Neural cell (in vitro differentiated cells): ENCODE results near the gene SLC6A4. TPM values are rescaled to one million over a fixed set of nuclear protein-coding genes. Genes with fewer than 3 reads are reported as not detected.
"Not testable (repeated sequence)": the region's sequence is repeated elsewhere in the genome, so short reads cannot be mapped to it uniquely, and the experiment has no call there.

Experiments
- H2AFZ ChIP-seq: fragments of 200-600, 300-800 bp; sonication (generic), shearing (Covaris generic); 2 replicates; pipeline ENCODE4 v1.6.0; 2014; ENCODE audit warnings: low read depth, mild to moderate bottlenecking, antibody characterized with exemption, low read length, moderate library complexity
- H3F3A ChIP-seq: fragments of 200-600 bp; shearing (Covaris generic); 2 replicates; pipeline ENCODE4 v1.6.1; 2016; ENCODE audit warnings: mild to moderate bottlenecking, moderate library complexity, mixed read lengths, antibody characterized with exemption, low read length; ENCODE audit not compliant: insufficient read depth, poor library complexity, severe bottlenecking
- H3K27ac ChIP-seq: fragments of 200-600, 300-800 bp; sonication (generic), shearing (Covaris generic); 2 replicates; pipeline ENCODE4 v1.5.1; 2014; ENCODE audit warnings: mild to moderate bottlenecking, low read length, moderate library complexity
- H3K27me3 ChIP-seq: fragments of 300-800, 200-600 bp; sonication (generic), shearing (Covaris generic); 2 replicates; pipeline ENCODE4 v1.6.0; 2014; ENCODE audit warnings: mild to moderate bottlenecking, low read depth, low read length, moderate library complexity; ENCODE audit not compliant: insufficient read depth
- H3K36me3 ChIP-seq: fragments of 300-800, 200-600 bp; sonication (generic), shearing (Covaris generic); 2 replicates; pipeline ENCODE4 v1.5.1; 2014; ENCODE audit warnings: mild to moderate bottlenecking, antibody characterized with exemption, low read length, moderate library complexity; ENCODE audit not compliant: insufficient read depth
- H3K4me2 ChIP-seq: fragments of 300-800, 200-600 bp; sonication (generic), shearing (Covaris generic); 2 replicates; pipeline ENCODE4 v1.6.0; 2014; ENCODE audit warnings: mild to moderate bottlenecking, low read length
- H3K4me3 ChIP-seq: fragments of 300-800, 200-600 bp; sonication (generic), shearing (Covaris generic); 2 replicates; pipeline ENCODE4 v1.5.1; 2014; ENCODE audit warnings: mild to moderate bottlenecking, low read length, moderate library complexity
- H3K79me2 ChIP-seq: fragments of 200-600 bp; shearing (Covaris generic); replicated peaks from 2 replicates; pipeline ENCODE4 v1.6.0; 2014; ENCODE audit warnings: mild to moderate bottlenecking, low read length, moderate library complexity; ENCODE audit not compliant: insufficient read depth
- H3K9ac ChIP-seq: fragments of 300-800, 200-600 bp; sonication (generic), shearing (Covaris generic); 2 replicates; pipeline ENCODE4 v1.6.1; 2016; ENCODE audit warnings: mild to moderate bottlenecking, low read length, mixed read lengths
- H3K9me2 ChIP-seq: fragments of 200-600 bp; shearing (Covaris generic); 2 replicates; pipeline ENCODE4 v1.6.1; 2016; ENCODE audit warnings: mild to moderate bottlenecking, low read length, mixed read lengths; ENCODE audit not compliant: insufficient read depth
- H3K9me3 ChIP-seq: fragments of 200-600, 300-800 bp; sonication (generic), shearing (Covaris generic); 2 replicates; pipeline ENCODE4 v1.6.1; 2016; ENCODE audit warnings: mild to moderate bottlenecking, mixed run types, low read length, moderate library complexity, mixed read lengths
- H4K20me1 ChIP-seq: fragments of 200-600 bp; shearing (Covaris generic); 2 replicates; pipeline ENCODE4 v1.6.1; 2016; ENCODE audit warnings: mild to moderate bottlenecking, mixed run types; ENCODE audit not compliant: insufficient read depth
- EP300 ChIP-seq: fragments of 450-650 bp; conservative IDR thresholded peaks from 2 replicates; pipeline ENCODE4 v1.6.1; 2014; ENCODE audit warnings: antibody characterized with exemption, mild to moderate bottlenecking, moderate library complexity; ENCODE audit not compliant: poor library complexity, severe bottlenecking
- MXI1 ChIP-seq: fragments of 450-650 bp; conservative IDR thresholded peaks from 2 replicates; pipeline ENCODE4 v1.6.1; 2014; ENCODE audit warnings: antibody characterized with exemption, mild to moderate bottlenecking; ENCODE audit not compliant: poor library complexity, severe bottlenecking
- POLR2AphosphoS5 ChIP-seq: IDR thresholded peaks from 2 replicates; pipeline ENCODE4 v1.6.1; 2012
- RAD21 ChIP-seq: fragments of 450-650 bp; conservative IDR thresholded peaks from 2 replicates; pipeline ENCODE4 v1.6.1; 2014; ENCODE audit warnings: antibody characterized with exemption, mild to moderate bottlenecking, moderate library complexity
- SMC3 ChIP-seq: fragments of 450-650 bp; conservative IDR thresholded peaks from 2 replicates; pipeline ENCODE4 v1.6.1; 2014; ENCODE audit warnings: antibody characterized with exemption, mild to moderate bottlenecking, moderate library complexity; ENCODE audit not compliant: poor library complexity
- polyA plus RNA-seq: library from polyadenylated mRNA; depleted of rRNA; stranded (reverse); fragments of >200 nt; gene quantifications from 2 replicates; pipeline ENCODE4 v1.2.3, GENCODE V29; 2014
- TF ChIP-seq, protein P1 (sequence below): IDR thresholded peaks from 2 replicates; pipeline ENCODE4 v1.6.1; 2012; ENCODE audit warnings: borderline replicate concordance

Gene SLC6A4
- polyA plus RNA-seq, 1 donor from 2014 or later = 1.1 TPM

DNA sequence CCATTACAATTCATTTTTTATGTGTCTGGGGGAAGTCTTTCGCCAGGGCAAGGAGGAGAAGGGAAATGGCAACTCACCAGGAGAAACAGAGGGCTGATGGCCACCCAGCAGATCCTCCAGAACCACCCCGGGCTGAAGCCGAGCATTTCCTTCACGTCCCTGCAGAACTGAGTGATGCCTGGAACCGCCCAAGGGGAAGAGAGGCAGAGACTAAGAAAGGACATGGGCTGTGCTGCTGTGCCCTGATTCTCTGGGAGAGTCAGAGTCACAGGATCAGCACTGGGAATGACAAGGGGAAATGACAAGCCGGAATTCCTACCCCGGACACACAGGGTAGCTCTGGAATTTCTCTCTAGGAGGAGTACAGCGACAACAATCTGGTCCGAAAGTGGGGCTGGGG lies 27.8 kb downstream of the SLC6A4 start:
- Histone ChIP-seq H3K79me2 (no peaks in the 10 kb centered on the region), H3K36me3 (no peaks in the 10 kb centered on the region), H2AFZ (no peak overlapping the region), H3K9ac (no peak overlapping the region), H3K27me3 (no peaks in the 10 kb centered on the region), H3K27ac (no peak overlapping the region), H3K4me3 (no peak overlapping the region), H3F3A (no peaks in the 10 kb centered on the region), H3K9me3 (no peaks in the 10 kb centered on the region), H3K9me2 (no peaks in the 10 kb centered on the region), H3K4me2 (no peak overlapping the region), H4K20me1 (no peaks in the 10 kb centered on the region)
- TF ChIP-seq EP300 = no peak
- no peak for TF ChIP-seq MXI1

DNA sequence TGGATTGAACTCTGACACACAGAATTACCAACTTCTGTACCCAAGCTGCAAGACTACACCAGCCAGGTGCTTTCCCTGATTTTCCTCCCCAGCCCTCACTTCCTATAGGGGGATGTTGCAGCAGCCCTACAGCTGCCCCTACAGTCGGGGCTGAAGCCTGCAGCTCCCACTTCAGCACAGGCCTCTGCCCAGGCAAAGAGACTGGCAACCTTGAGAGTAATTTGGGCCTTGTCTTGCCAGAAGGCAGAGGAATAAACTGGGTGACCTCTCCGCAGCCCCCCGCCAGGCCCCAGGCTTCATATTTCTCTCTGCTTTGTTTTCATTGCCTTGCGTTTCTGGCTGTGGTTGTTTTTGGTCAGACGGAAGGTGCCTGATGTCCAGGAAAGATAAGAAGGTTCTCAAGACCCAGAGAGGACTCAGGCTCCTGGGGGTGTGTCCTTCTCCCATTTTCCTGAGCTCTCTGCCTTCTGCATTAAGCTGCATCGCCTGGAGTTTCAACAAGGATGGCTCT lies 32.0 kb downstream of the SLC6A4 start:
- TF ChIP-seq RAD21 = no peak
- TF ChIP-seq SMC3 = no peak
- TF ChIP-seq MXI1 = no peak
- no peak for TF ChIP-seq EP300
- no peaks in the 10 kb centered on the region for H3K9me2 ChIP-seq
- no peaks in the 10 kb centered on the region for H3F3A ChIP-seq
- H3K9me3 ChIP-seq = no peaks in the 10 kb centered on the region
- H3K4me2 ChIP-seq = no peak overlapping the region
- no peaks in the 10 kb centered on the region for H3K79me2 ChIP-seq
- H3K9ac ChIP-seq = no peak overlapping the region
- H3K36me3 ChIP-seq = no peaks in the 10 kb centered on the region
- H3K27me3 ChIP-seq = no peaks in the 10 kb centered on the region
- H4K20me1 ChIP-seq = no peaks in the 10 kb centered on the region
- no peak overlapping the region for H3K27ac ChIP-seq
- no peak overlapping the region for H2AFZ ChIP-seq
- H3K4me3 ChIP-seq = no peak overlapping the region

DNA sequence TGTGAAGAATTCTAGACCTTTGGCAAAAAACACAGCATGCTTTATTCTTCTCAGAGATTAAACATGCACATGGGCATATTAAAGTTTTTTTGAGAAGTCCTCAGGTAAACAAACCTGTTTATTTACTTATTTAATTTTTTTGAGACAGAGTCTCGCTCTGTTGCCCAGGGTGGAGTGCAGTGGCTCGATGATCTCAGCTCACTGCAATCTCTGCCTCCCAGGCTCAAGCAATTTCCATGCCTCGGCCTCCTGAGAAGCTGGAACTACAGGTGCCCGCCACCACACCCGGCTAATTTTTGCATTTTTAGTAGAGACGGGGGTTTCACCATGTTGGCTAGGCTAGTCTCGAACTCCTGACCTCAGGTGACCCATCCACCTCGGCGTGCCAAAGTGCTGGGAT lies 34.8 kb downstream of the SLC6A4 start:
- not testable (repeated sequence) for H3K27me3 ChIP-seq, H3K79me2 ChIP-seq, H4K20me1 ChIP-seq, H3K27ac ChIP-seq, H3K4me2 ChIP-seq, H3F3A ChIP-seq, H3K9me2 ChIP-seq, H2AFZ ChIP-seq, H3K9ac ChIP-seq, H3K9me3 ChIP-seq, H3K36me3 ChIP-seq, H3K4me3 ChIP-seq

DNA sequence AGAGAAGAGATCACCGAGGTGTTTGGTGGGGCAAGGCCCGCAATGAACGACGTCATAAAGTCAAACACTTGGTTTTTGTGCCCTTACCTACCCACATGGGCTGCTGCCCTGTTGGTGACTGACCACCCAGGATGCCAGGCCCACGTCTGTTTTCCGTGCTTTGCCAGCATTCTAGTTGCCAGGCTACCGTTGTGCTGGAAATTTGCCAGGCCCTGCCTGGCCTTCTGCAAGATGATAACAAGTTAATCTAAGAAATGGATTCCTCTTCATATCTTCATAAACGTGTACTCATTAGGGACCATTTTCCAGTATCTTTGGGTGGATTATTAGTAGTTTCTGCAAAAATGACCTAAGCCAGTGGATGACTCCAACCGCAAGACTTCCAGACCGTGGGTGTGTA lies 35.4 kb downstream of the SLC6A4 start:
- Histone ChIP-seq H3K9me2 (no peaks in the 10 kb centered on the region), H3K9ac (no peak overlapping the region), H2AFZ (no peak overlapping the region), H3K4me3 (no peak overlapping the region), H3K36me3 (no peaks in the 10 kb centered on the region), H4K20me1 (no peaks in the 10 kb centered on the region), H3K27me3 (no peaks in the 10 kb centered on the region), H3K4me2 (no peak overlapping the region), H3K27ac (no peak overlapping the region), H3F3A (no peaks in the 10 kb centered on the region), H3K9me3 (no peaks in the 10 kb centered on the region), H3K79me2 (no peaks in the 10 kb centered on the region)
- TF ChIP-seq SMC3 (no peak), POLR2AphosphoS5 (no peak)
- TF ChIP-seq, protein P1, sequence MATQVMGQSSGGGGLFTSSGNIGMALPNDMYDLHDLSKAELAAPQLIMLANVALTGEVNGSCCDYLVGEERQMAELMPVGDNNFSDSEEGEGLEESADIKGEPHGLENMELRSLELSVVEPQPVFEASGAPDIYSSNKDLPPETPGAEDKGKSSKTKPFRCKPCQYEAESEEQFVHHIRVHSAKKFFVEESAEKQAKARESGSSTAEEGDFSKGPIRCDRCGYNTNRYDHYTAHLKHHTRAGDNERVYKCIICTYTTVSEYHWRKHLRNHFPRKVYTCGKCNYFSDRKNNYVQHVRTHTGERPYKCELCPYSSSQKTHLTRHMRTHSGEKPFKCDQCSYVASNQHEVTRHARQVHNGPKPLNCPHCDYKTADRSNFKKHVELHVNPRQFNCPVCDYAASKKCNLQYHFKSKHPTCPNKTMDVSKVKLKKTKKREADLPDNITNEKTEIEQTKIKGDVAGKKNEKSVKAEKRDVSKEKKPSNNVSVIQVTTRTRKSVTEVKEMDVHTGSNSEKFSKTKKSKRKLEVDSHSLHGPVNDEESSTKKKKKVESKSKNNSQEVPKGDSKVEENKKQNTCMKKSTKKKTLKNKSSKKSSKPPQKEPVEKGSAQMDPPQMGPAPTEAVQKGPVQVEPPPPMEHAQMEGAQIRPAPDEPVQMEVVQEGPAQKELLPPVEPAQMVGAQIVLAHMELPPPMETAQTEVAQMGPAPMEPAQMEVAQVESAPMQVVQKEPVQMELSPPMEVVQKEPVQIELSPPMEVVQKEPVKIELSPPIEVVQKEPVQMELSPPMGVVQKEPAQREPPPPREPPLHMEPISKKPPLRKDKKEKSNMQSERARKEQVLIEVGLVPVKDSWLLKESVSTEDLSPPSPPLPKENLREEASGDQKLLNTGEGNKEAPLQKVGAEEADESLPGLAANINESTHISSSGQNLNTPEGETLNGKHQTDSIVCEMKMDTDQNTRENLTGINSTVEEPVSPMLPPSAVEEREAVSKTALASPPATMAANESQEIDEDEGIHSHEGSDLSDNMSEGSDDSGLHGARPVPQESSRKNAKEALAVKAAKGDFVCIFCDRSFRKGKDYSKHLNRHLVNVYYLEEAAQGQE = no peak
